ENCODE data around the gene RAB3IL1. TPM values are rescaled to one million over a fixed set of nuclear protein-coding genes. Genes with fewer than 3 reads are reported as not detected.

The RAB3IL1 gene
- total RNA-seq, 4 donors from 2014 or later: 0.15 to 10.3 (median 5.0) TPM

DNA sequence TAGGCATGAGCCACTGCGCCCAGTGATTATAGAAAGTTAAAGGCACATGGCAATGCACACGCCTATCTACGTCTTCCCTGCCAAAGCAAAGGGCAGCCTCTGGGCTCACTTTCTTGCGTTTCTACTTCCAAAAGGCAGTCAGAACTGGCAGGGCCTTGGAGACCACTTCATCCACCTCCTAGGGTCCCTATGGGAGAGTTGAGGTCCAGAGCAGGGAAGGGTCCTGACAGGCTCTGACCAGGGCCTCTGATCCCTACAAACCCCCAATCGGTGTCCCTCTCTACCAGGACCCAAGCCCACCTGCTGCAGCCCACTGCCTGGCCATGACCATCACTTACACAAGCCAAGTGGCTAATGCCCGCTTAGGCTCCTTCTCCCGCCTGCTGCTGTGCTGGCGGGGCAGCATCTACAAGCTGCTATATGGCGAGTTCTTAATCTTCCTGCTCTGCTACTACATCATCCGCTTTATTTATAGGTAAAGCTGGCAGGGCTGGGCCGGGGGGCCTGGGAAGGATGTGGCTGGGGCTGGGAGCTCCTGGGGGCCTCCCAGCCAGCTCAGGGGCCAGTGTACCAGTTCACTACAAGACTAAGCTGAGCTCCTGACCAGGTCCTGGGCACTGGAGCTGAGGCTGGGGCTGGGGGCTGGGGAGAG is 34.2 kb upstream of the RAB3IL1 start:
- intact Hi-C loops (cut with DNase I): no loop called here
- TF ChIP-seq, protein P1, sequence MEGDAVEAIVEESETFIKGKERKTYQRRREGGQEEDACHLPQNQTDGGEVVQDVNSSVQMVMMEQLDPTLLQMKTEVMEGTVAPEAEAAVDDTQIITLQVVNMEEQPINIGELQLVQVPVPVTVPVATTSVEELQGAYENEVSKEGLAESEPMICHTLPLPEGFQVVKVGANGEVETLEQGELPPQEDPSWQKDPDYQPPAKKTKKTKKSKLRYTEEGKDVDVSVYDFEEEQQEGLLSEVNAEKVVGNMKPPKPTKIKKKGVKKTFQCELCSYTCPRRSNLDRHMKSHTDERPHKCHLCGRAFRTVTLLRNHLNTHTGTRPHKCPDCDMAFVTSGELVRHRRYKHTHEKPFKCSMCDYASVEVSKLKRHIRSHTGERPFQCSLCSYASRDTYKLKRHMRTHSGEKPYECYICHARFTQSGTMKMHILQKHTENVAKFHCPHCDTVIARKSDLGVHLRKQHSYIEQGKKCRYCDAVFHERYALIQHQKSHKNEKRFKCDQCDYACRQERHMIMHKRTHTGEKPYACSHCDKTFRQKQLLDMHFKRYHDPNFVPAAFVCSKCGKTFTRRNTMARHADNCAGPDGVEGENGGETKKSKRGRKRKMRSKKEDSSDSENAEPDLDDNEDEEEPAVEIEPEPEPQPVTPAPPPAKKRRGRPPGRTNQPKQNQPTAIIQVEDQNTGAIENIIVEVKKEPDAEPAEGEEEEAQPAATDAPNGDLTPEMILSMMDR (IDR thresholded peaks at IDR 0.05): no peak
- no peak for TF ChIP-seq POLR2A (IDR thresholded peaks at IDR 0.05)
- no peak for DNase-seq
- Histone ChIP-seq H3K27me3 (peaks cover 0 to 41% (median 0%) of the 10 kb centered on the region in 4 donors), H3K9me3 (no peaks in the 10 kb centered on the region), H3K27ac (no peak overlapping the region), H3K36me3 (no peaks in the 10 kb centered on the region), H3K4me1 (peaks cover 16 to 57% (median 20%) of the 10 kb centered on the region in 3 donors), H3K4me3 (no peak overlapping the region)
- whole genome bisulfite sequencing, 2 donors: 85 to 86% methylated on average over 5 to 9 of the region's 11 CpGs

DNA sequence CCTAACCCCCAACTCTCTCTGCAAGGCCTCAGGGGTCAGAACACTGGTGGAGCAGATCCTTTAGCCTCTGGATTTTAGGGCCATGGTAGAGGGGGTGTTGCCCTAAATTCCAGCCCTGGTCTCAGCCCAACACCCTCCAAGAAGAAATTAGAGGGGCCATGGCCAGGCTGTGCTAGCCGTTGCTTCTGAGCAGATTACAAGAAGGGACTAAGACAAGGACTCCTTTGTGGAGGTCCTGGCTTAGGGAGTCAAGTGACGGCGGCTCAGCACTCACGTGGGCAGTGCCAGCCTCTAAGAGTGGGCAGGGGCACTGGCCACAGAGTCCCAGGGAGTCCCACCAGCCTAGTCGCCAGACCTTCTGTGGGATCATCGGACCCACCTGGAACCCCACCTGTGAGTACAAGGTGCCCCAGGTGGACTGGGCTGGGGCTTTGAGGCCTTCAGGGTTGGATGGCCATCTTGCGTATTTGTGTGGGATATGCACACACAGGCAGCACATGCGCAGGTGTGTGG is 32.7 kb upstream of the RAB3IL1 start, which contains the start of gene BEST1:
TSS of gene BEST1 (plus strand) at position 317 of the 513 bp plus-strand sequence. CDS start 1,456 bp downstream, outside the sequence.
- TF ChIP-seq, protein P1 (IDR thresholded peaks at IDR 0.05): no peak
- TF ChIP-seq POLR2A (IDR thresholded peaks at IDR 0.05): no peak
- no peaks in the 10 kb centered on the region for H3K9me3 ChIP-seq
- peaks cover 6 to 42% (median 12%) of the 10 kb centered on the region in 3 donors for H3K4me1 ChIP-seq
- peaks cover 0 to 26% (median 0%) of the 10 kb centered on the region in 4 donors for H3K27me3 ChIP-seq
- no peak within 1 kb of the TSS for H3K4me3 ChIP-seq
- no peak for DNase-seq
- intact Hi-C loops (cut with DNase I): no loop called here
- H3K36me3 ChIP-seq: no peaks in the 10 kb centered on the region
- WGBS, 2 donors: 67 to 82% methylated on average over 1 to 5 of the region's 8 CpGs
- peak within 1 kb of the TSS in 3 of 4 donors; percentile 36 to 62 (median 55) for H3K27ac ChIP-seq

DNA sequence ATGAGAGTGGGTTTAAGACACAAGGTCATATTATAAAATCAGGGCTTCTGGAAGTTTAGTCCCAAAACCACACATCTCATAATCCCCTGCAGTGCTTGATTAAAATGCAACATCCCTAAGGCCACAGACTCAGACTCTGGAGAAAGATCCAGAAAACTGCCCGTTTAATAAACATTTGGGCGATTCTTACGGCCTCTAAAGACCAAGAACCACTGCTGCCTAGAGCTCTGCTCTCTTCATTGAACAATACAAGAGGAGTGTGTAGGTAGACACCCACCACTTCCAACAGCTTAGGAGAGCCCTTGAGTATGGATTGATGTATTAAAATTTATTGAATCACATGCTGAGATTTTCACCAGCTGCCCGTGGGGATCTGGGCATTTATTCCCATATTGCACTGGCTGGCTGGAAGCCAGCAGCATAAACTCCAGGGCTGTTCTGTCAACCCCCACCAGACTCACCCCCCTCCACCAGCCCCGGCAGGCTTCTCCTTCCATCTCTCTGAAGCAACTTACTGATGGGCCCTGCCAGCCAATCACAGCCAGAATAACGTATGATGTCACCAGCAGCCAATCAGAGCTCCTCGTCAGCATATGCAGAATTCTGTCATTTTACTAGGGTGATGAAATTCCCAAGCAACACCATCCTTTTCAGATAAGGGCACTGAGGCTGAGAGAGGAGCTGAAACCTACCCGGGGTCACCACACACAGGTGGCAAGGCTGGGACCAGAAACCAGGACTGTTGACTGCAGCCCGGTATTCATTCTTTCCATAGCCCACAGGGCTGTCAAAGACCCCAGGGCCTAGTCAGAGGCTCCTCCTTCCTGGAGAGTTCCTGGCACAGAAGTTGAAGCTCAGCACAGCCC is 32.0 kb upstream of the RAB3IL1 start:
- no peaks in the 10 kb centered on the region for H3K36me3 ChIP-seq
- no peaks in the 10 kb centered on the region for H3K9me3 ChIP-seq
- H3K27me3 ChIP-seq: peaks cover 0 to 19% (median 0%) of the 10 kb centered on the region in 4 donors
- H3K27ac ChIP-seq: peak overlapping the region in 3 of 4 donors; percentile 36 to 62 (median 55)
- 40 to 49% methylated on average over 6 to 7 of the region's 9 CpGs for WGBS, 2 donors
- TF ChIP-seq POLR2A (IDR thresholded peaks at IDR 0.05): no peak
- TF ChIP-seq, protein P1 (IDR thresholded peaks at IDR 0.05): no peak
- H3K4me3 ChIP-seq: no peak overlapping the region
- peaks cover 1 to 35% (median 7%) of the 10 kb centered on the region in 3 donors for H3K4me1 ChIP-seq
- DNase-seq: no peak
- intact Hi-C loops (cut with DNase I): loop anchor here (5.0 kb wide), 3 partner anchors 52 to 152 kb away; no protein-coding TSS in a partner anchor

DNA sequence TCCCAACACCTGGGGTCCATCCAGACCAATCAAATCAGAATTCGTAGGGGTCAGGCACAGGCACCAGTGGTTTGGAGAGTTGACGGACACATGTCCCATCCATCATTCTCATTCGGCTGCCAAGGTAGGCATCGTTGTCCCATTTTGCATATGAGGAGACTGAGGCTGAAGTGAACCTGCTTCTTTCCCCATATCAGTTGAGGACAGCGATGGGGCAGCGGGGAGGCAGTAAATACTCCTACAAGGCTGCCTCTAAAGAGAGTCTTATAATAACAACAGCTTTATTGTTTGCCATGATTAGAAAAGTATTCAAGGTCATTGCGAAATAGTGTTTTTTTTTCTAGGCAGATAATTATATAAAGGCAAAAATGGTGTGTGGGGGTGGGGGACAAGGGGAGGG is 31.1 kb upstream of the RAB3IL1 start:
- no peak overlapping the region for H3K27ac ChIP-seq
- no peaks in the 10 kb centered on the region for H3K9me3 ChIP-seq
- H3K36me3 ChIP-seq: no peaks in the 10 kb centered on the region
- H3K27me3 ChIP-seq: peaks cover 0 to 10% (median 0%) of the 10 kb centered on the region in 4 donors
- H3K4me1 ChIP-seq: peaks cover 0 to 30% (median 7%) of the 10 kb centered on the region in 3 donors
- intact Hi-C loops (cut with DNase I): loop anchor here (5.0 kb wide), 3 partner anchors 51 to 151 kb away; no protein-coding TSS in a partner anchor
- no peak for DNase-seq
- no peak overlapping the region for H3K4me3 ChIP-seq
- TF ChIP-seq, protein P1 (IDR thresholded peaks at IDR 0.05): no peak
- TF ChIP-seq POLR2A (IDR thresholded peaks at IDR 0.05): no peak
- 66 to 77% methylated on average over 7 of the region's 7 CpGs for WGBS, 2 donors
